ENCODE data around the gene ZC3H6.

ZC3H6 gene

GRCh38 chr2:112257575-112257974, 17.8 kb upstream of the ZC3H6 start:
- H3K4me1 ChIP-seq (ENCODE audit: control insufficient read depth in 2 of 2, insufficient read depth in 1 of 2, low read depth in 1 of 2, low read length in 2 of 2) = no peaks in the 10 kb centered on the region
- H3K4me2 ChIP-seq (ENCODE audit: insufficient read depth, low read length, poor library complexity, severe bottlenecking) = no peak overlapping the region
- H2BK12ac ChIP-seq (ENCODE audit: low read length) = no peak overlapping the region
- H3K27me3 ChIP-seq (ENCODE audit: control insufficient read depth in 3 of 3, insufficient read depth in 3 of 3, low read depth in 1 of 3, low read length in 3 of 3) = no peaks in the 10 kb centered on the region
- DNase-seq (ENCODE audit: low spot score) = no peak
- H2AFZ ChIP-seq (ENCODE audit: low read length) = no peak overlapping the region
- no CpG with 5 or more reads among the region's 4 CpGs for whole genome bisulfite sequencing, 2 donors (ENCODE audit: extremely low coverage in 2 of 2, insufficient read length in 2 of 2, insufficient replicate concordance in 1 of 2)
- H4K8ac ChIP-seq (ENCODE audit: low read depth, low read length) = no peak overlapping the region
- no peak overlapping the region for H2AK5ac ChIP-seq (ENCODE audit: low read depth, low read length)
- no peak overlapping the region for H3K27ac ChIP-seq (replicated peaks; ENCODE audit: low read length)
- H2BK5ac ChIP-seq (ENCODE audit: low read length) = no peak overlapping the region
- no peak overlapping the region for H3K4me3 ChIP-seq (ENCODE audit: low read length in 2 of 2)
- no peak overlapping the region for H3K18ac ChIP-seq (ENCODE audit: low read length)
- no peaks in the 10 kb centered on the region for H3K79me1 ChIP-seq (ENCODE audit: low read depth, low read length)
- no peak overlapping the region for H2BK15ac ChIP-seq (ENCODE audit: low read length)
- no peak overlapping the region for H2BK120ac ChIP-seq (ENCODE audit: low read depth, low read length)
- H3K4ac ChIP-seq (ENCODE audit: low read length) = no peak overlapping the region
- no peak overlapping the region for H3K14ac ChIP-seq (ENCODE audit: low read length)
- H4K91ac ChIP-seq (ENCODE audit: low read depth, low read length, poor library complexity) = no peak overlapping the region
- no peaks in the 10 kb centered on the region for H3K9me3 ChIP-seq (replicated peaks in 1 of 2; ENCODE audit: control insufficient read depth in 2 of 2, insufficient read depth in 1 of 2, low read depth in 1 of 2, low read length in 2 of 2)
- no peak overlapping the region for H3K9ac ChIP-seq (ENCODE audit: low read depth, low read length, poor library complexity)
- no peak overlapping the region for H3K23ac ChIP-seq (ENCODE audit: low read depth, low read length, poor library complexity)
- H3K36me3 ChIP-seq (replicated peaks in 1 of 2; ENCODE audit: control insufficient read depth in 2 of 2, insufficient read depth in 2 of 2, low read length in 2 of 2) = no peaks in the 10 kb centered on the region

DNA sequence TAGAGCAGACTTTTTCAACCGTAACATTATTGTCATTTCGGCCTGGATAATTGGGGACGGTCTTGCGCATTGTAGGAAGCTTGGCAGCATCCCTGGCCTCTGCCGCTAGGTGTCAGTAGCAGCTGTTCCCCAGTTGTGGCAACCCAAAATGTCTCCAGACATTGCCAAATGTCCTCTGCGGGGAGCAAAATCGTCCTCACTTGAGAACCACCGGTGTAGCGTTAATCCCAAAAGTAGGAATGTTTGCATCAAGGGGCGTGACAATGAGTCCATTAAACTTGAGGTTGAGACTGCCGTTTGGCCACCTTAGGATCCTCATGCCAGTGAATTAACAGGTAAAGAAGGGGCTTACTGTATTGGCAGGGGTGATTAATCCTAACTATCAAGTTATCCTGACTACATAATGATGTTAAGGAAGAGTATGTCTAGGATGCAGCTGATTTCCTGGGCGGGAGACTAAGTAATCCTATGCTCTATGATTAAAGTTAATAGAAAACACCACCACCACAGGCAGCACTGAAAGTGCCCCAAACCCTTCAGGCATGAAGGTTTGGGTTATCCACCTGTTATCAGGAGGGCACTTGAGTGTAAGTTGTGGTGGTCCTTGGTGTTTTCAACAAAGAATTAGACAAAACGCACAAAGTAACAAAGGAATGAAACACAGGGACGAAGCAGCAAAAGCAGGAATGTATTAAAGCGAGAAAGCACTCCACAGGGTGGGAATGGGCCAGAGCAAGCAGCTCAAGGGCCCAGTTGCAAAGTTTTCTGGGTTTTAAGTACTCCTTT, 15.7 kb upstream of the ZC3H6 start:
- H3K14ac ChIP-seq (ENCODE audit: low read length) = no peak overlapping the region
- H3K36me3 ChIP-seq (replicated peaks in 1 of 2; ENCODE audit: control insufficient read depth in 2 of 2, insufficient read depth in 2 of 2, low read length in 2 of 2) = no peaks in the 10 kb centered on the region
- H2AK5ac ChIP-seq (ENCODE audit: low read depth, low read length) = no peak overlapping the region
- H2BK12ac ChIP-seq (ENCODE audit: low read length) = no peak overlapping the region
- no peak overlapping the region for H2BK5ac ChIP-seq (ENCODE audit: low read length)
- H2AFZ ChIP-seq (ENCODE audit: low read length) = peak overlapping the region; percentile 77
- no peak overlapping the region for H3K18ac ChIP-seq (ENCODE audit: low read length)
- H3K79me1 ChIP-seq (ENCODE audit: low read depth, low read length) = no peaks in the 10 kb centered on the region
- no peak overlapping the region for H3K4ac ChIP-seq (ENCODE audit: low read length)
- H2BK15ac ChIP-seq (ENCODE audit: low read length) = no peak overlapping the region
- H4K91ac ChIP-seq (ENCODE audit: low read depth, low read length, poor library complexity) = no peak overlapping the region
- no peak overlapping the region for H3K4me2 ChIP-seq (ENCODE audit: insufficient read depth, low read length, poor library complexity, severe bottlenecking)
- no peaks in the 10 kb centered on the region for H3K27me3 ChIP-seq (ENCODE audit: control insufficient read depth in 3 of 3, insufficient read depth in 3 of 3, low read depth in 1 of 3, low read length in 3 of 3)
- no peak overlapping the region for H3K27ac ChIP-seq (replicated peaks; ENCODE audit: low read length)
- no peak overlapping the region for H3K9ac ChIP-seq (ENCODE audit: low read depth, low read length, poor library complexity)
- no peaks in the 10 kb centered on the region for H3K4me1 ChIP-seq (ENCODE audit: control insufficient read depth in 2 of 2, insufficient read depth in 1 of 2, low read depth in 1 of 2, low read length in 2 of 2)
- no peak overlapping the region for H3K4me3 ChIP-seq (ENCODE audit: low read length in 2 of 2)
- H3K9me3 ChIP-seq (replicated peaks in 1 of 2; ENCODE audit: control insufficient read depth in 2 of 2, insufficient read depth in 1 of 2, low read depth in 1 of 2, low read length in 2 of 2) = no peaks in the 10 kb centered on the region
- WGBS, 2 donors (ENCODE audit: extremely low coverage in 2 of 2, insufficient read length in 2 of 2, insufficient replicate concordance in 1 of 2) = no CpG with 5 or more reads among the region's 15 CpGs
- no peak overlapping the region for H3K23ac ChIP-seq (ENCODE audit: low read depth, low read length, poor library complexity)
- H2BK120ac ChIP-seq (ENCODE audit: low read depth, low read length) = no peak overlapping the region
- DNase-seq (ENCODE audit: low spot score) = peak; percentile 65
- H4K8ac ChIP-seq (ENCODE audit: low read depth, low read length) = no peak overlapping the region

GRCh38 chr2:112260295-112260625, 15.1 kb upstream of the ZC3H6 start:
- H3K14ac ChIP-seq (ENCODE audit: low read length) = no peak overlapping the region
- H3K27me3 ChIP-seq (ENCODE audit: control insufficient read depth in 3 of 3, insufficient read depth in 3 of 3, low read depth in 1 of 3, low read length in 3 of 3) = no peaks in the 10 kb centered on the region
- H4K91ac ChIP-seq (ENCODE audit: low read depth, low read length, poor library complexity) = no peak overlapping the region
- H3K79me1 ChIP-seq (ENCODE audit: low read depth, low read length) = no peaks in the 10 kb centered on the region
- H3K4me3 ChIP-seq (ENCODE audit: low read length in 2 of 2) = no peak overlapping the region
- no peak overlapping the region for H3K23ac ChIP-seq (ENCODE audit: low read depth, low read length, poor library complexity)
- no peak overlapping the region for H3K18ac ChIP-seq (ENCODE audit: low read length)
- H3K4me1 ChIP-seq (ENCODE audit: control insufficient read depth in 2 of 2, insufficient read depth in 1 of 2, low read depth in 1 of 2, low read length in 2 of 2) = no peaks in the 10 kb centered on the region
- no peak overlapping the region for H3K4ac ChIP-seq (ENCODE audit: low read length)
- H2BK12ac ChIP-seq (ENCODE audit: low read length) = no peak overlapping the region
- no peak overlapping the region for H2BK15ac ChIP-seq (ENCODE audit: low read length)
- H2BK5ac ChIP-seq (ENCODE audit: low read length) = no peak overlapping the region
- H4K8ac ChIP-seq (ENCODE audit: low read depth, low read length) = no peak overlapping the region
- H2AFZ ChIP-seq (ENCODE audit: low read length) = peak overlapping the region; percentile 77
- H3K9me3 ChIP-seq (replicated peaks in 1 of 2; ENCODE audit: control insufficient read depth in 2 of 2, insufficient read depth in 1 of 2, low read depth in 1 of 2, low read length in 2 of 2) = no peaks in the 10 kb centered on the region
- H2AK5ac ChIP-seq (ENCODE audit: low read depth, low read length) = no peak overlapping the region
- H3K36me3 ChIP-seq (replicated peaks in 1 of 2; ENCODE audit: control insufficient read depth in 2 of 2, insufficient read depth in 2 of 2, low read length in 2 of 2) = no peaks in the 10 kb centered on the region
- no peak overlapping the region for H3K4me2 ChIP-seq (ENCODE audit: insufficient read depth, low read length, poor library complexity, severe bottlenecking)
- DNase-seq (ENCODE audit: low spot score) = no peak
- no peak overlapping the region for H3K9ac ChIP-seq (ENCODE audit: low read depth, low read length, poor library complexity)
- no CpG with 5 or more reads among the region's 3 CpGs for WGBS, 2 donors (ENCODE audit: extremely low coverage in 2 of 2, insufficient read length in 2 of 2, insufficient replicate concordance in 1 of 2)
- no peak overlapping the region for H2BK120ac ChIP-seq (ENCODE audit: low read depth, low read length)
- no peak overlapping the region for H3K27ac ChIP-seq (replicated peaks; ENCODE audit: low read length)

DNA sequence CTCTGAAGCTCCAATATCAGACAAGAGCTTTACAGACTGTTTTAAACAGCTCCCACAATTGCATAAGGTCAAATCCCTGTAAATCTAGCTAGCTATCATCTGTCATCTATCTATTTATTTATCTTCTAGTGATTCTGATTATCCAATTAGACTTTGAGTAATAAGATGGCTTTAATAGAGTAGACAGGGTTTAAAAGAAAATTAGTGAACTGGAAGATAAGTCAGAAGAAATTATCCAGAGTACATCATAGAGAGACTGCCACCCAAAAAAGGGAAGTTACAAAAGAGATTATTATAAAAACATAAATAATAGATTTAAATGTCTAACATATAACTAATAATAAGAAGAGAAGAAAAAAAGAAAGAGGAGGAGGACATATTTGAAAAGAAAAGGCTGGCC, 12.5 kb upstream of the ZC3H6 start:
- H3K27ac ChIP-seq (replicated peaks; ENCODE audit: low read length) = no peak overlapping the region
- no peaks in the 10 kb centered on the region for H3K36me3 ChIP-seq (replicated peaks in 1 of 2; ENCODE audit: control insufficient read depth in 2 of 2, insufficient read depth in 2 of 2, low read length in 2 of 2)
- H3K4ac ChIP-seq (ENCODE audit: low read length) = no peak overlapping the region
- H3K14ac ChIP-seq (ENCODE audit: low read length) = no peak overlapping the region
- no peak overlapping the region for H3K4me2 ChIP-seq (ENCODE audit: insufficient read depth, low read length, poor library complexity, severe bottlenecking)
- no peak overlapping the region for H2BK15ac ChIP-seq (ENCODE audit: low read length)
- H2BK120ac ChIP-seq (ENCODE audit: low read depth, low read length) = no peak overlapping the region
- H4K91ac ChIP-seq (ENCODE audit: low read depth, low read length, poor library complexity) = no peak overlapping the region
- H2AFZ ChIP-seq (ENCODE audit: low read length) = no peak overlapping the region
- no peak overlapping the region for H3K9ac ChIP-seq (ENCODE audit: low read depth, low read length, poor library complexity)
- no peak overlapping the region for H3K23ac ChIP-seq (ENCODE audit: low read depth, low read length, poor library complexity)
- no peak overlapping the region for H2BK12ac ChIP-seq (ENCODE audit: low read length)
- H3K18ac ChIP-seq (ENCODE audit: low read length) = no peak overlapping the region
- H3K9me3 ChIP-seq (replicated peaks in 1 of 2; ENCODE audit: control insufficient read depth in 2 of 2, insufficient read depth in 1 of 2, low read depth in 1 of 2, low read length in 2 of 2) = no peaks in the 10 kb centered on the region
- H3K4me3 ChIP-seq (ENCODE audit: low read length in 2 of 2) = no peak overlapping the region
- H2AK5ac ChIP-seq (ENCODE audit: low read depth, low read length) = no peak overlapping the region
- H3K79me1 ChIP-seq (ENCODE audit: low read depth, low read length) = no peaks in the 10 kb centered on the region
- no peak for DNase-seq (ENCODE audit: low spot score)
- no peak overlapping the region for H2BK5ac ChIP-seq (ENCODE audit: low read length)
- H3K27me3 ChIP-seq (ENCODE audit: control insufficient read depth in 3 of 3, insufficient read depth in 3 of 3, low read depth in 1 of 3, low read length in 3 of 3) = no peaks in the 10 kb centered on the region
- no peaks in the 10 kb centered on the region for H3K4me1 ChIP-seq (ENCODE audit: control insufficient read depth in 2 of 2, insufficient read depth in 1 of 2, low read depth in 1 of 2, low read length in 2 of 2)
- H4K8ac ChIP-seq (ENCODE audit: low read depth, low read length) = no peak overlapping the region
